ENCODE results near the gene LRFN4.

The LRFN4 gene

DNA sequence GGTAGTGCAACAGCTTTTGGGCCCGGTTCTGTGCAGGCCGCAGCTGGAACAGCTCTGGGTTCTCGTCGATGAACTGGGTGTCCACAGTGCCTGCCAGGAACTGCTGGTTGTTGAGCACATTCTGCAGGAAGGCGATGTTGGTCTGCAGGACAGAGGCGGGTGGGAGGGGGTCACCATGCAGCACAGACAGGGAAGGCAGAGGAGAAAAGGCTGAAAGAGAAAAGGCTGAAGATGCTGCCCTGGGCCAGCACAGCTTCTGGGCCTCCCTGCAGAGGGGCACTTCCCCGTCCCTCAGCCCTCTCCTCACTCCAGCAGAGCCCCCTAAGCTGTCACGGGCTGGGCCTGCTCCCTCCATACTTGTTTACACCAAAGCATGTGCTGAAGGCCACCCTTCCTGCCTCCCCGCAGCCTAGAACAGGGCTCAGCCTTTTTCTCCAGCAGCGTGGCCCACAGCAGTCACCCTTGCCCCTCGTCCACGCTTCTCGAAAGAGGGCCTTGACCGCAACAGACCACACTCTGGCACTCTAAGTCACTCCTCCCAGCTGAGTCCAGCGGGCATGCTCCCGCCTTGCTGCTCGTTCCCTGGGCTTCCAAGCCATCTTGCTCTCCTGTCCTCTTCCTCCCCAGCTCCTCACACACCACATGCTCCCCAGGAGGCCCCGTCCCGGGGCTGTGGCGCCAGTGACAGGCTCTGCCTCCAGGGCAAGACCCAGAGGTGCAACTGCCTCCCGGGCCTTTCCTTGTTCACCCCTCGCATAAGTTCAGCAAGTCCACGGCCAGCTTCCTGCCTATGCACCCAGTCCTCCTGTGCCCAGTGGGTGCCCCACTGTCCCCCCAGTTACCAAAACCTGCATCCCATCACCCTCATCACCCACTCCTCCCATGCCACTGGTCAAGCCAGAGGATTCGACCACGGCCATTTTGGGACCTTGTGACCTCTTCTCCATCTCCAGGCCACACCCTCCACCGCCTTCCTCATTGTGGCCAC, 3.3 kb upstream of the LRFN4 start:
- no peak for ATAC-seq
- TF ChIP-seq, protein P1, sequence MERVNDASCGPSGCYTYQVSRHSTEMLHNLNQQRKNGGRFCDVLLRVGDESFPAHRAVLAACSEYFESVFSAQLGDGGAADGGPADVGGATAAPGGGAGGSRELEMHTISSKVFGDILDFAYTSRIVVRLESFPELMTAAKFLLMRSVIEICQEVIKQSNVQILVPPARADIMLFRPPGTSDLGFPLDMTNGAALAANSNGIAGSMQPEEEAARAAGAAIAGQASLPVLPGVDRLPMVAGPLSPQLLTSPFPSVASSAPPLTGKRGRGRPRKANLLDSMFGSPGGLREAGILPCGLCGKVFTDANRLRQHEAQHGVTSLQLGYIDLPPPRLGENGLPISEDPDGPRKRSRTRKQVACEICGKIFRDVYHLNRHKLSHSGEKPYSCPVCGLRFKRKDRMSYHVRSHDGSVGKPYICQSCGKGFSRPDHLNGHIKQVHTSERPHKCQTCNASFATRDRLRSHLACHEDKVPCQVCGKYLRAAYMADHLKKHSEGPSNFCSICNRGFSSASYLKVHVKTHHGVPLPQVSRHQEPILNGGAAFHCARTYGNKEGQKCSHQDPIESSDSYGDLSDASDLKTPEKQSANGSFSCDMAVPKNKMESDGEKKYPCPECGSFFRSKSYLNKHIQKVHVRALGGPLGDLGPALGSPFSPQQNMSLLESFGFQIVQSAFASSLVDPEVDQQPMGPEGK (CRISPR knock-in tag; IDR thresholded peaks at IDR 0.05; ENCODE audit: borderline replicate concordance), result no peak
- TF ChIP-seq ZC3H10 (CRISPR knock-in tag; IDR thresholded peaks at IDR 0.05), result no peak
- no peak for TF ChIP-seq ZFP30 (CRISPR knock-in tag; IDR thresholded peaks at IDR 0.05)
- no peak for TF ChIP-seq ESRRG (CRISPR knock-in tag; IDR thresholded peaks at IDR 0.05)
- TF ChIP-seq GLIS3 (CRISPR knock-in tag; IDR thresholded peaks at IDR 0.05), result no peak
- no peak for TF ChIP-seq POU6F1 (CRISPR knock-in tag; IDR thresholded peaks at IDR 0.05; ENCODE audit: borderline replicate concordance, low read depth)
- no peak for TF ChIP-seq ISL1 (CRISPR knock-in tag; IDR thresholded peaks at IDR 0.05)
- no peak for TF ChIP-seq ZNF8 (CRISPR knock-in tag; IDR thresholded peaks at IDR 0.05)

DNA sequence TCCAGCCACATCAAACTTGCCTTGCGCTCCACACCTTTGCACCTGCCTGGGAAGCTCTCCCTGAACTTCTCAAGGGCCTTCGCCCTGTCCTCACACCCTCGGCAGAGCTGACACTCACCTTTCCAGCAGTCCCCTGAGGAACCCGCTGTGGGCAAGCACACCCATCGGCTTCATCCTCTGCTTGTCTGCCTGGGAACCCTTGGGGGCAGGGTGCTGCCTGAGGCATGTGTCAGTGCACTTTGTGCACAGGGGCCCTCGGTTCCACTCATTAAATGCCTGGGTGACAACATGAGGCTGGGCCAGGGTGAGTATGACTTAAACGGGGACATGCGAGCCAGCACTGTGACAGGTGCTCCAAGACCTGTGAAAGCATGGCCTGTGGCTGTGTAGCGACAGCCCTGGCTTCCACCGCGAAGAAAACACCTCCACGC, 2.6 kb upstream of the LRFN4 start:
- no peak for TF ChIP-seq ESRRG (CRISPR knock-in tag; IDR thresholded peaks at IDR 0.05)
- no peak for TF ChIP-seq ZNF8 (CRISPR knock-in tag; IDR thresholded peaks at IDR 0.05)
- TF ChIP-seq BACH2 (CRISPR knock-in tag; IDR thresholded peaks at IDR 0.05; ENCODE audit: borderline replicate concordance), result no peak
- TF ChIP-seq PPARA (CRISPR knock-in tag; IDR thresholded peaks at IDR 0.05; ENCODE audit: borderline replicate concordance), result no peak
- no peak for TF ChIP-seq OSR1 (CRISPR knock-in tag; IDR thresholded peaks at IDR 0.05)
- no peak for TF ChIP-seq TCF4 (CRISPR knock-in tag; IDR thresholded peaks at IDR 0.05; ENCODE audit: borderline replicate concordance)
- no peak for TF ChIP-seq ZFP30 (CRISPR knock-in tag; IDR thresholded peaks at IDR 0.05)
- TF ChIP-seq ISL1 (CRISPR knock-in tag; IDR thresholded peaks at IDR 0.05), result no peak
- TF ChIP-seq, protein P2, sequence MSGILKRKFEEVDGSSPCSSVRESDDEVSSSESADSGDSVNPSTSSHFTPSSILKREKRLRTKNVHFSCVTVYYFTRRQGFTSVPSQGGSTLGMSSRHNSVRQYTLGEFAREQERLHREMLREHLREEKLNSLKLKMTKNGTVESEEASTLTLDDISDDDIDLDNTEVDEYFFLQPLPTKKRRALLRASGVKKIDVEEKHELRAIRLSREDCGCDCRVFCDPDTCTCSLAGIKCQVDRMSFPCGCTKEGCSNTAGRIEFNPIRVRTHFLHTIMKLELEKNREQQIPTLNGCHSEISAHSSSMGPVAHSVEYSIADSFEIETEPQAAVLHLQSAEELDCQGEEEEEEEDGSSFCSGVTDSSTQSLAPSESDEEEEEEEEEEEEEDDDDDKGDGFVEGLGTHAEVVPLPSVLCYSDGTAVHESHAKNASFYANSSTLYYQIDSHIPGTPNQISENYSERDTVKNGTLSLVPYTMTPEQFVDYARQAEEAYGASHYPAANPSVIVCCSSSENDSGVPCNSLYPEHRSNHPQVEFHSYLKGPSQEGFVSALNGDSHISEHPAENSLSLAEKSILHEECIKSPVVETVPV (CRISPR knock-in tag; IDR thresholded peaks at IDR 0.05), result no peak
- TF ChIP-seq TSHZ2 (CRISPR knock-in tag; IDR thresholded peaks at IDR 0.05), result no peak
- no peak for TF ChIP-seq RARB (CRISPR knock-in tag; IDR thresholded peaks at IDR 0.05)
- no peak for TF ChIP-seq GLIS3 (CRISPR knock-in tag; IDR thresholded peaks at IDR 0.05)
- no peak for TF ChIP-seq ZNF70 (CRISPR knock-in tag; IDR thresholded peaks at IDR 0.05)
- no peak for TF ChIP-seq ZNF565 (CRISPR knock-in tag; conservative IDR thresholded peaks at IDR 0.05; ENCODE audit: low read depth)
- TF ChIP-seq ARNTL (CRISPR knock-in tag; IDR thresholded peaks at IDR 0.05; ENCODE audit: borderline replicate concordance, low read depth), result no peak
- TF ChIP-seq CSDC2 (CRISPR knock-in tag; IDR thresholded peaks at IDR 0.05), result no peak
- no peak for TF ChIP-seq ZC3H10 (CRISPR knock-in tag; IDR thresholded peaks at IDR 0.05)
- no peak for TF ChIP-seq TOX (CRISPR knock-in tag; IDR thresholded peaks at IDR 0.05; ENCODE audit: borderline replicate concordance)
- TF ChIP-seq, protein P1 (CRISPR knock-in tag; IDR thresholded peaks at IDR 0.05; ENCODE audit: borderline replicate concordance), result no peak
- no peak for TF ChIP-seq SNAI2 (CRISPR knock-in tag; IDR thresholded peaks at IDR 0.05)
- ATAC-seq, result no peak

All from SK-N-SH treated with all-trans-retinoic acid at 6 μM for 48 hours (cell line).